ENCODE results near the gene PARP16. TPM values are rescaled to one million over a fixed set of nuclear protein-coding genes. Genes with fewer than 3 reads are reported as not detected.
"Not testable (repeated sequence)": the region's sequence is repeated elsewhere in the genome, so short reads cannot be mapped to it uniquely, and the experiment has no call there.

The PARP16 gene
- total and polyA plus RNA-seq, 11 donors = 2.7 to 7.0 (median 4.8) TPM

GRCh38 chr15:65277015-65277414 lies 9.7 kb downstream of the PARP16 start:
- peaks cover 0 to 8% (median 0%) of the 10 kb centered on the region in 9 donors for H3K36me3 ChIP-seq
- H3K4me1 ChIP-seq = peaks cover 0 to 13% (median 3%) of the 10 kb centered on the region in 12 donors
- WGBS, 4 donors = 65 to 81% (median 79%) methylated on average over 1 of the region's 1 CpG
- intact Hi-C loops (cut with DNase I) = loop anchor here in 3 of 10 donors (10.0 kb wide), 3 partner anchors 222 to 242 kb away; partner anchors contain the start of gene SLC51B (in 1 of the 3)
- no peak overlapping the region for H3K4me3 ChIP-seq
- DNase-seq = no peak
- H3K27me3 ChIP-seq = no peaks in the 10 kb centered on the region
- TF ChIP-seq CTCF (IDR thresholded peaks at IDR 0.05) = no peak
- no peak for TF ChIP-seq POLR2A (IDR thresholded peaks at IDR 0.05)
- no peak for ATAC-seq
- H3K27ac ChIP-seq = no peak overlapping the region
- no peaks in the 10 kb centered on the region for H3K9me3 ChIP-seq

GRCh38 chr15:65275728-65276126 lies 11.0 kb downstream of the PARP16 start:
- Histone ChIP-seq H3K4me1 (peaks cover 0 to 18% (median 5%) of the 10 kb centered on the region in 12 donors), H3K4me3 (no peak overlapping the region), H3K36me3 (peaks cover 0 to 8% (median 0%) of the 10 kb centered on the region in 9 donors), H3K9me3 (no peaks in the 10 kb centered on the region), H3K27ac (peak overlapping the region in 1 of 12 donors; percentile 28), H3K27me3 (no peaks in the 10 kb centered on the region)
- DNase-seq (no peak), ATAC-seq (peak in 2 of 4 donors; percentile 35 to 43)
- WGBS, 4 donors = 70 to 78% (median 73%) methylated on average over 2 of the region's 2 CpGs
- intact Hi-C loops (cut with DNase I) = loop anchor here in 3 of 10 donors (10.0 kb wide), 3 partner anchors 221 to 241 kb away; partner anchors contain the start of gene SLC51B (in 1 of the 3)
- no peak for TF ChIP-seq CTCF (IDR thresholded peaks at IDR 0.05)
- no peak for TF ChIP-seq POLR2A (IDR thresholded peaks at IDR 0.05)

- WGBS, 4 donors = 68 to 82% (median 74%) methylated on average over 4 of the region's 4 CpGs
- Histone ChIP-seq H3K9me3 (no peaks in the 10 kb centered on the region), H3K4me3 (no peak overlapping the region), H3K27me3 (no peaks in the 10 kb centered on the region), H3K27ac (peak overlapping the region in 1 of 12 donors; percentile 28), H3K36me3 (peaks cover 0 to 12% (median 1%) of the 10 kb centered on the region in 9 donors), H3K4me1 (peaks cover 0 to 20% (median 6%) of the 10 kb centered on the region in 12 donors)
- no peak for ATAC-seq
- intact Hi-C loops (cut with DNase I) = loop anchor here in 3 of 10 donors (10.0 kb wide), 3 partner anchors 220 to 240 kb away; partner anchors contain the start of gene SLC51B (in 1 of the 3)
- TF ChIP-seq CTCF (IDR thresholded peaks at IDR 0.05) (no peak), POLR2A (IDR thresholded peaks at IDR 0.05) (no peak)
- no peak for DNase-seq
Measured at GRCh38 chr15:65275104-65275727, 11.5 kb downstream of the PARP16 start.

- H3K4me3 ChIP-seq, H3K9me3 ChIP-seq, H3K27me3 ChIP-seq: not testable (repeated sequence)
- H3K27ac ChIP-seq = peak overlapping the region in 1 of 12 donors; percentile 61
- H3K36me3 ChIP-seq = peaks cover 0 to 23% (median 11%) of the 10 kb centered on the region in 9 donors
- DNase-seq = peak in 4 of 5 donors; percentile 52 to 74 (median 64)
- TF ChIP-seq CTCF (IDR thresholded peaks at IDR 0.05) = peak; percentile 42 to 83 (median 70)
- ATAC-seq = peak; percentile 70 to 93 (median 88)
- intact Hi-C loops (cut with DNase I) = loop anchor here (1.0 to 10.0 kb wide), 8 partner anchors 64 to 236 kb away; partner anchors contain the start of genes CLPX (in 3 of the 10) and SLC51B (in 1 of the 10)
- 46 to 51% (median 50%) methylated on average over 15 of the region's 15 CpGs for WGBS, 4 donors
- H3K4me1 ChIP-seq = peaks cover 0 to 20% (median 5%) of the 10 kb centered on the region in 12 donors
Measured at GRCh38 chr15:65270811-65271545, 15.7 kb downstream of the PARP16 start.
